NCI-H82 (cell line): ENCODE results near the gene PRKCE.
A peak's percentile ranks its signal among the peaks of the same experiment; 100 is the strongest.

Source experiments
- DNase-seq: peaks from one replicate; lab custom pipeline; 2025; lab: John Stamatoyannopoulos, UW

Gene PRKCE

DNA sequence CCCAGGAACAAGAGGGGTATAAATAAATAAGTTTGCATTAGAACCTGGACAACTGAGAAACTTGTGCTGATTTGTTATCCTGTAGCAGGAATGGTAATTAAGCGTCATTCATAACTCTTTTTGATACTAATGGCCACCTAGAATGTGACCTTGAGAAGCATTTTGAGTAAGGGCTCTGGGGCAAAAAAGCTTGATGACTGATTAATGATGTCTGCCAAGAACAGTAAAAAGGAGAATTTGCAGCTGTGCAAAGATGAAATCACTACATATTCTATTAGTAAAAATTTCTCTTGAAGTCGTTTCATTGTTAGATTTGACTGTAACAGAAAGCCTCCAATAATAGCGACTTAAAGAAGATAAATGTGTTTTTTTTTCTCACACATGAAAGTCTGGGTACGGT, 157.7 kb downstream of the PRKCE start:
- no peak for DNase-seq

DNA sequence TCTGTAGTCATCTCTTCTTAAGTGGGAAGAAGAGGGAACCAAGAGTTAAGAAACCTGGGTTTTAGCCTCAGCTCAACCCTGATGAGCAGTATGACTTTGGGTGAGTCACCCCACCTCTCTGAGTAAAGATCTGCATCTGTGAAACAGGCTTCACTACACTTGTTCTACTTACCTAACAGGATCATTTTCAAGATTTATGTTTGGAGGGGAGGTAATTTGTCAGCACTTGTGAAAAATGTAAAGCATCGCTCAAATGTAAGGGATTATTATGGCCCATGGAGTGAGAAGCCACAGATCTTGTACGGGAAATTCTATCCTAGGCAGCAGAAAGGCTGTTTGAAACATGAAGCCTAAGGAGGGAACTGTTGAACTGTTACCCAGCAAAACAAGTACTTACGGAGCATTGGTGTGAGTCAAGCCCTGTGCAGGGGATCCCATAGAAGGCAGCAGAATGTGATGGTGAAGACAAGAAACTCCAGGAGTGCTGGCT, 160.6 kb downstream of the PRKCE start:
- DNase-seq = no peak

DNA sequence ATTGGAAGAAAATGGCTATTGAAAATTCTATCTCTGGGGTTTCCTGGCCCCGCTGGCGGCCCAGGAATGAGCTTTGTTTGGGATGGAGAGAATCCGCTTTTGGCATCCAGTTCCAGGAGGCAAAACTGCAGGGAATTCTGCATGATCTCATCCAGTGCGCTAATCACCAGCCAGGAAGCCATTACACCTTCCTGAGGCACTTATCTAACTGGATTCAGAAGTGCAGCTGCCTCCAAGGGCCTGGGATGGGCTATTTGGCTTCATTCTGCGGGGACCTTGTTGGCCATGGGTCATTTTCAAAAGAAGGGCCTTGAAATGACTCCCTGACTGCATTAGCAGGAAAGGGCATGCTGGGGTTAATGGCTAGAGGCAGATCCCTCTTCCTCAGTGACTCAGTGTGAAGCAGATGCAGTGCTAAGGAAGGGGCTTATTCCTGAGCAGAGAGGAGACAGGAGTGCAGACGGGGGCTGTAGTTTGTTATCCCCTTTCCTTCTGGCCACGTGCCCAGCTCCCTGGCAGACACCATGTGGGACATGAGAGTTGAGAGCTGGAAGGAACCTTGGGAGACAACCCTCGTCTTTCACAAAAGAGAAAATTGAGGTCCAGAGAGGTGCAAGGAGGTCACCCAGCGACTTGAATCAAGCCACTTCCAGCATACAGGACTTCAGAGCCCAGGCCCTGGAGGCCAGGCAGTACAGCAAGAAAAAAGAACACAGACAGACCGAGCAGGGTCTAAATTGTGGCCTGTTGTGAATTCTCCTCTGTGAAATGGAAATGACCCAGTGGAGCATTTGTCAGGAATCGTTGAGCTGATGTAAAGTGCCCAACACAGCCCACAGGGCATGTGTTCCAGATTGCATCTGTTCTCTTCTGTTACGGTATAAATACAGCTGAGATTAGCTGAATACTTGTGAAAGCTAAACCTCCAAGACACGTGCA, 161.8 kb downstream of the PRKCE start:
- peak; percentile 84 for DNase-seq

DNA sequence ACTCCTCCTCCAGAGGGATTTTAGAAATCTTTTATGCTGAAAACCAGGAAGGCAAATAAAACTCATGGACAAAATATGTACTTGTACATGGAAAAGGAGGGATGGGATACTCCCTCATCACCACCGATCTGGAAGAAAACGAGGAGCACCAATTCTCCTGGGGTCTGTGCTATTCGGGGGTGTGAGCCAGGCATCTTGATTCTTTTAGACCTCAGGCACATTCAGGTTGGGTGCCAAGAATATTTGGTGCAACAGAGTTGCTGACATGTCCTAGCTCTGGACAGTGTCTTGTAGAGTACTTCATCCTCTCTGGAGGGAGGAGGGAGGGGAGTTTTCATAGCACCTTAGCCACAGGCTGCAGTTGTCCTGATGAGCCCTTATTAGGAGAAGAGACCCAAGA, 163.0 kb downstream of the PRKCE start:
- no peak for DNase-seq

DNA sequence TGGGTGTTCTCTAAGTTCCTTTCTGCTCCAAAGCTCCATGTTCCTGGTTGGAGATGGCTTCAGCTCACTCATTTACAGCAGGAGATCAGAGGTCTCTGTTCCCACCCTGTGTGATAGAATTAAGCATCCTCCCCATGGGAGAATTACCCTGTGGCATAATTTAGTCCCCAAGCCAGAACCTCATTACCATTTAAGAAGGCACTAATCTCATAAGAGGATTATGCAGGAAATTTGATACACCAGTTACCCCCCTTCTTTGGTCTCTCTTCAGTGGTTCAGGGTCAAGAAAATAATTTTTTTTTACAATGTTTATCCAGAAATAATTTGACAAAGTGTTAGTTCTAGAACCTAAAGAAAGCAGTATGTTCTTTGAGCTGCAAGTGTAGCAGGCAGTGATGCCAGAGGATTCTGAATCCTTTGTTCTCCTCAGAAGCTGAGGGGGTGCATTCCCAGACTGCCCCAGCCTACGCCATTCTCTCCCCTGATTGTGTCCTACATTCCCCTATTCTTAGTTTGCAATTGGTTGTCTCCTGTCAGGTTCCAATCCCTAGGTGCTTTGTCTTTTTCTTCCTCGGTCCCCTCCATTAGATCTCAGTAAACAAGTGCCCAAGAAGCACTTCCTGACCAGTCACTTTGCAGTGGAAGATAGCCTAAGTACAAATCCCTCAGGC, 163.6 kb downstream of the PRKCE start:
- DNase-seq = peak; percentile 94

DNA sequence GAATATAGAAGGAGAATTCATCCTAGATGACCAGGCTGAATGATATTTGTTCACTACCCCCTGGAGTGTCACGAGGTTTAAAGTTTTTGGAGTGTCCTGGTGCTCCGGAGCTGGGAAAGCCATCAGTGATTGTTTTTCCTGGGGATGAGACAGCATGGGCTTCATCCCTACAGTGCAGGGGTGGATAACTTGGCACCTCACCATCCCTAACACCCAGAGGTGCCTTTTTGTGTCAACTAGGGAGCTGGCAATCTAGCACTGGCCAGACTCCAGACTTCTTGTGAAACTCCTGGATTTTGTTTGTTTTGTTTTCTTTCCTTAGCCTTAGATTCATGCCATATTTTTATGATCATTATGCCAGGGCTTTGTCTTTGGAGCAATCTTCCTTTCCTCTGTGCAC, 164.8 kb downstream of the PRKCE start:
- no peak for DNase-seq

DNA sequence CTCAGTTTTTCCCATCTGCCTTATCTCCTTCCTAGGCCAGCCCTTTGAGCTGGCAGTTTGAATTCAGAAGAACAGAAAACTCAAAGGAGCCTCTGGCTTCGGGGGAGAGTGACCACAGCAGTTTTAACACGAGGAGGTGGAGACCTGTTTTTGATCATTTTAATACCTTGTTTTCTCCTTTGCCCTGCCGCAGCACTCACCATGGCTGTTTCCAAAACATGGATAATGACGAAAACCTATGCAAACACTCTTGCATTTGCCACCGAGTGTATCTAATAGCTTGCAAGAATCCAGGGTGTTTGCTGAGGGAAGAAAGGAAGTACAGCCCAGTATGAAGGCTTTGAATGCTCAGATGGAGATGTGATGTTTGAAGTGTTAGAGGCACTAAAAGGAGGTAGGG, 167.1 kb downstream of the PRKCE start:
- DNase-seq = no peak

DNA sequence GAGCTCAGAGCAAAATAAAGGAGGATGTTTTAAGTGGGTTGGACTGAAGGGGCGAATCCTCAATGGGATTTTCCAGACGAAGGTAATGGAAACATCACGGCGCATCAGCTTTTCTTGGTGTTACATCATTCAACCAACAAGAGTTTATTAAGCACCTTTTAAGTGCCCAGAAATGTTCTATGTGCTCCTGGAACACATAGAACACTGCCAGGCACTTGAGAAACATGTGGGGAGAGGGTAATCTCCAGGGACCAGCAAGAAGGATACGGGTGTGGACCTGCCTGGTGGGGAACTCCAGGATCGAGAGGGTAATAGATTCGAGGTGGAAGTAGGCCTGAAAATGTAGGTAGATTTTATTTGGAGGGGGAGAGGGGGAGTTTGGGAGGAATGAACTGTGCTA, 168.6 kb downstream of the PRKCE start:
- DNase-seq = no peak

DNA sequence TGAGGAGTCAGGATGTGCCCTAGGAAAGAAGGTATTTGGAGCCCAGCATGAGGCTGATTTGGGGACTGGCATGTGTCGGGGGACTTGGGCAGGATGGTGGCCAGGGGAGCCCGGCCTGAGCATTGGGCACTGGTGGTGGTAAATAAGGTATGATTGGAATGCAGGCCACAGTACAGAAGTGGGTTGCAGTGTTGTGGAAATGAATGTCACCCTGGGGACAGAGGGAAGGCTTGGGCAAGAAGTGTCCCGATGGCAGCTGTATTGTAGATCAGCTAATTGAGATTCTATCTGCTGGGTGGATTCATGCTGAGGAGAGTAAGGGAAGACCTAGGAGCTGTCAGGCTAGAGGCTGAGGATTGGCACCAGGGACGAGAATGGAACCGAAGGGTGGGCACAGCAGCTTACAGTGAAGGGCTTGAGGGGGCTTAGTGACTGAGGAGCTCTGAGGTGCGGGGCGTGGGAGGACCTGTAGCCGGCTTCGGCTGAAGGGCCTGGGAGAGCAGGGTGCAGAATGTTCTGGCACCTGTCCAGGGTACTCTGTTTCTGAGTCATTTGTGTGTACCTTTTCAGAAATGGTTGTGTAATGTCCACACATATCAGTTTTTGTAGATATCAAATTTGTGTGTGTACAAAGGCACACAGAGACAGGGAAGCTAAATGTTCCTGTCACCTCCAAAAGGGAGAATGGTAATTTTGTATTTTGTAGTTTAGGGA, 170.2 kb downstream of the PRKCE start:
- DNase-seq = no peak

DNA sequence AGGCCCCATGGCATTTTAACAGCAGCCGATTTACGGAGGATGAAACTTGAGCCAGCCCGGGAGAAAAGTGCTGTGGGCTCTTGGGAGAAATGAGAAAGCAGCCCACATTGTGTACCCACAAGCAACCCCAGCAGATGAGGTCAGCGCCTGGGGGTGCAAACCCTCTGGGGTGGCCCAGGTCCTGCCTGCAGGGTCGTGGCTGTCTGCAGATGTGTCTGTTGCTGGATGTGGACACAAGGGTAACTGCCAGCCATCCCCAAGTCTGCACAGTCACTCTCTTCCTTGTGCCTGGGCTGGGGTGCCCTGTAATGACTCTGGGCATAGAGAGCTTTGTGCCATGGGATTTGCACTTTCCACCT, 170.8 kb downstream of the PRKCE start:
- no peak for DNase-seq

DNA sequence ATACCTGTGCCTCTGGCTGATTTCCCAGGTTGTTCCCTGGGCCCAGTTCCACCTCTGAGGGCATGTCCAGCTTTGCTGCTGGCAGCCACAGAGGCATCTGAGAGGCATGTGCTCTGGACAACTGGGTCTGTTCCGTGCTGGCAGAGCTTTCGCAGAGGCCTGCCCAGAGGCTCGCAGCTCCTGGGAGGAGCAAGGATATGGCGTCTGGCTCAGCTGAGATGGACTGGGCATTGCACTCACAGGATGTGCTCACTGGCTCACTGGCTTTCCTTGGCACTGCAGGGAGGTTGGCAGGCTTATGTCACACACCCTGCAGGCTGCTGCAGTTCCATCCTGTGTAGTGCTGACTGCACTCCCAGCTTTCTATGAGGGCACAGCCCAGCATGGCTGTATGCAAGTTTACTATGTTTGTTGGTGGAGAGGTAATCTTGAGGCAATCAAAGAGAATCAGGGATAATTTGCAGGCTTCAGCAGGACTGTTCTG, 172.3 kb downstream of the PRKCE start:
- peak; percentile 32 for DNase-seq

DNA sequence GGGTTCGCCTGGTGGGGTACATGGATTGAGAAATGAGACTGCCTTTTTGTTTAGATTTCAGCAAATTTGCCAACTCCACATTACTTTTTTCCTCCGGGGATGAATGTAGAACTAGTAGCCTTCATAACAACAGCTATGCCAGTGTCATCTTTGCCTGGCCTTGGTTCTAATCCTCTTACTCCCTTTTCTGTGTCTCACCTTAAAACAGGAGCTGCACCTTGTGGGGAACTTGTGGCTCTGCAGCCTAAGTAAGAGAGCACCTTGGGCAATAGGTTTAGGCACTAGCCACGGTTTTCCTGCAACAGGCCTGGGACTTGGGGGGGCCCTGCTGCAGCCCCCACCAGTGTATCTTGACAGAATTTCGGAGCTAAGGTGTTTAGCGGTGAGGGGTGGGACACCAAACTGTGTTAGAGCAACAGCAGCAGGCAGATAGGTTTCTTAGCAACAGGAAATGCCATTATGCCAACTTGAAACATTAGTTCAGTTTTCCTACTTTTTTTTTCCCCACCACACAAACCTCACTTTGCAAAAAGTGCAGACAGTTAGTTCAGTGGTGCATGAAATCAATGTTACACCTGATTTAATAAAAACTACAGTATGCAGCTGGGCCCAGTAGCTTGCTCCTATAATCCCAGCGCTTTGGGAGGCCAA, 173.7 kb downstream of the PRKCE start:
- peak; percentile 37 for DNase-seq

DNA sequence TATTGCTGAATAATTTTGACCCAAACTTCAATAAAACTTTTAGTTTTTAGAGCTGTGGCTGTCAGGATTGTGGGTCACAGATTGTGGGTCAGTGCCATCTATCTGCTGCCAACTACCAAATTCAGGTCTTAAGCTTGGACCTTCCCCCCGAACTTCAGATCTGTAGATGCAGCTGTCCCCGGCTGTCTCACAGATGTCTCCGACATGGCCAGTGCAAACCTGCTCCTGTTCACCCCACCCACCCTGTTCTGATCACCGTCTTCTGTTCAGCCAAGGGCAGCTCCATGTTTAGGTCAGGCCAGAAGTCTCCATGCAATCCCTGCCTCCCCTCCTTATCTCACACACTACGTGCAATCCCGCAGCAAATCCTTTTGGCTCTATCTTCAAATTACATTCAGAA, 175.0 kb downstream of the PRKCE start:
- DNase-seq = no peak

DNA sequence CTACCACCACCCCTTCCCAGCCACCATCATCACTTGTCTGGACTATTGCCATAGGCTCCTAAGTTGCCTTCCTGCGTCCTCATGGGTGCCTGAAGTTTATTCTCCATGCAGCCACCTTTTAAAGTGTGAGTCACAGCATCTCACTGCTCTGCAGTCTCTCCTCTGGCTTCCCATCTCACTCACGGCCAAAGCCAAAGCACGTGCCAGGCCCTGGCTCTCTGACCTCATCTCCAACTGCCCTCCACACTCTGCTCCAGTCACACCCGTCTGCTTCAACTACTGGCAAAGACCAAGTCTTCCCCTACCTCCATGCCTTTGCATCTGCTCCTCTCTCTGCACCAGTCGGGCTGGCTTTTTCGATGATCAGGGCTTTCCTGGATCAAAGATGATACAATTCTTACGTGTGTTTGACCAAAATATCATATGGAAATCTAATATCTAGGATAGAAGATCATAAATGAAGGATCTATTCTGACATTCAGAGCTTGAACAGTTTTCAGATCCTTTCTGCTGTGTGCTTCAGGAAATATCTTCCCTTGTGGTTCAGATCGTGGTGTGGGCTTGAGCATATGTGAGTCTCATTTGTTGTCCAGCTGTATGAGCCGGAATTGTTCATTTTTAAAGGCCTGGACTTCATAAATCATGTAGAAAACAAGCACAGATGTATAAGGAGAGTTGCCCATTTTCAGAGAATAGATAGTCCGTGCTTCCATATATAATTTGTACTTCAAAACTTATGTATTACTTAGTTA, 175.6 kb downstream of the PRKCE start:
- no peak for DNase-seq

DNA sequence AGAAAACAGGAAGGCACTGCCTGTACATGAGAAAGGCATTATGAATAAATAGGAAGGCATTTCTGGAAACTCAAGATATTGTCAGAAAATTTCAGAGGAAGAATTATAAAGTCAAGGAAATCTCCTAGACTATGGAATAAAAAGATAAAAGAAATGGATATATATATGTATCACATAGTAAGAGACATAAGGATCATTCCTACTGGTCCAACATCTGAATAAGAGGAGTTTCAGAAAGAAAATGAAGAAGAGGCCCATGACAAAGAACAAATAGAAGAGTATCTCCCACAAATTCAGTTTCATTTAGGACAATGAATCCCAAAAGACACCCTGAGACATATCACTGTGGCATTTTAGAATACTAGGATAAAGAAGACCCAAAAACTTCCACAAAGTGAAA, 178.8 kb downstream of the PRKCE start:
- DNase-seq = no peak

DNA sequence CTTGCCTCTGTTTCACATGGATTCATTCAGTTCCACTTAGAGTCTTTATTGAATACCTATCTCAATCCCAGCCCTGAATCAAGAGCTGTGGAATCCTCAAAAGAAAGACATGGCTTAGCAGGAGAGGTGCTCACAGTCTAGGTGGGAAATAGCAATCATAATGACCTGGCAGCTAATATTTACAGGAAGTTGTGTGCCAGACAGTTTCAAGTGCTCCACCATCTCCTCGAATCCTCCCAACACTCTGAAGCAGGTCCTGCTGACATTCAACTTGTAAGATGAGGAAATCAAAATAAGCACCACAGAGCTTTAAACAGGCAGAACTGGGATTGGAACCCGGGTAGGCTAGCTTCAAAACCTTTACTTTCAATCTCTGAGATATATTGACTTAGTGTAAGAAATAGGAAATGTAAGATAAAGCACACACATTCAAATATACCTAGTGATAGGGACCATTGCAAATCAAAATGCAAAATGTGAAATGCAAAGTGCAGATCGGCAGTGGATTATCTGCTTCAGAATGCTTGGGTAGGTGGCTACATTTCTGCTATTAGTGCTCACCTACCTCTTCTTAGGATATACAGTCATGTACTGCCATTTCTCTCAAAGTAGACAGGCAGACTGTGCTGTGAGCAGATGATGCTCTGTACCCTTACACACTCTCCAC, 182.0 kb downstream of the PRKCE start:
- no peak for DNase-seq

DNA sequence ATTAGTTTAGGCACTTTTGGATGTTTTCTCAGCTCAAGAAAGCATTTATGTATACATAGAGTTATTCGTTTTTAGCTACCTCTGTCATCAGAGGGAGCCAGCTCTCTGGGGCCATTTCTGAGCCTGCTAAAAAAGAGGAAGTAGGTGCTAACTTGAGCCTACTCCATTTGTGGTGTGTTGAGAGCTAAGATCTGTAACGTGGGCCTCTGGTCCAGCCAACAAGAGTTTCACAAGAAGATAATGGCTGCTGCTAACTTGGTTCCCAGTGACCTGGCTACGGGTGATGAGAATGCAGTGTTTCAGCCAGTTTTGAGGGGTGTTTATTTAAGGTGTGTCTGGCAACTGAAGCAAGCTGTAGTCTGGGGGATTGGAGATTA, 182.5 kb downstream of the PRKCE start:
- no peak for DNase-seq

DNA sequence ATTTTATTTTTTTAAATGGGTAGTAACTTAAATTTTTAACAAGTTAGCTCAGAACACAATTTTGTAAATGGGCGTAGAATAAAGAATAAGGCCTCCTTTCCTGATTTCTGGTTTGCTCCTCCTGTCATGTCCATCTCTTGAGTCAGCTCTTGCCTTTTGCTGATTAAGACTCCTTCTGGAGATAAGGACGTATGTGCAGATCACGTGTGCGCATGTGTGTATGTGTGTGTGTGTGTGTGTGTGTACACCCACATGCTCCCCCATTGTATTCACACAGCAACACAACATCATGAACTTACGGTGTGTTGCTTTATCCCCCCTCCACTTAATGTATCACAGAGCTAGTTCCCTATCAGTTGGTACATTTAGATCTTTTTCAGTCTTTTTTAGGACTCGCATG, 182.9 kb downstream of the PRKCE start:
- DNase-seq = no peak

DNA sequence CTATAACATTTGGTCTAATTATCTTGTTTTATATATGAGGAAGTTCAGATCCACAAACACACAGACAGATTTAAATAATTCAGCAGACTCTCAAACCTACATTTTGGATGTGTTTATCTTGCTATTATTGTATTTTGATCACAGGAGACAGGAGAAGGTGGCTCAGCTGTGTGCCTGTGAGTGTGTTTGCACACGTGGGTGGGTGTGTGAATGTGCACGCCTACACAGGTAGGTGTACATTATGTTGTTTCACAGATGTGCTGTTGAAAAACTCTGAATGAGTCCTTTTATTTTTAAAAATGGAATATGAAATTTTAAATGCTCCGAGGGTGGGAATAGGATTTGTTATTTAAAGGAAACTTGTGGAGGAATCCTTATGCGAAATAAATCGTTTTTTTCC, 183.4 kb downstream of the PRKCE start:
- DNase-seq = no peak

DNA sequence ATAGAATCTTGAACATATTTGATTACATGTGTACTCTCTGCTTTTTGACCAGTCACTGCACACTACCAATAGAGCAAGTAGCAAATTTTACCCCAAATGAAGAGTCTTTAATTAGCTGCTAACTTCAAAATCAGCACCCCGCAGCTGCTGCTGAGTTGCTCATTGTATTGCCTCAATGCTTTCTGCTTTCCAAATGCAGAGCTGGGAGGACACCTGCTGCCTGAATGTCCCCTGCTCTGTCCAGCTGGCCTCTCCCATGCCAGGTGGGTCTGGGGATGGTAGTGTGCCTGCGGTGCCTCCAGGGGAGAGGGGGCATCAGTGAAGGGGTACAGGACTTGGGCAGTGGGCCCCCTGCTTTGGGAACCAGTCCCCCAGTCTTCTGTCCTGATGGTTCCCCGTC, 184.8 kb downstream of the PRKCE start:
- no peak for DNase-seq

DNA sequence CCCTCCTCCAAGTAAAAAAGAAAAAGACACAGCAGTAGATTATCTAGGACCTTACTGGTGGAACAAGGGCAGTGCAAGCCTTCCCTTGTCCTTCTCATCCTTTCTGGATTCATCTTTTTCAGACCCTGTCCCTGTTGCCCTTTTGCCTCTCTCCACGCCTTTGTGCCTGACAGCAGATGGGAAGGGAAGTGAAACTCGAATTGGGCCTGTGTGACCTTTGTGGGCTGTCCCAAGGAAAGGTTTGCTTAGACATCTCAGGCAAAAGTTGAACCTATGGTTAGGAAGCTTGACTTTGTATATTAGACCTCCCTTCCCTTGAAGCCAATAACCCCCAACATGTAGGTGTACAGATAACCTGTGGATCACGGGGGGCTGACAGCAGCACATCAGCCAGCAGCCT, 185.3 kb downstream of the PRKCE start:
- no peak for DNase-seq
